GM12875 (cell line): Measurements from ENCODE around the gene COL4A1.

Experiments used
- H3K4me3 ChIP-seq: one replicate; pipeline ENCODE4 v1.5.1; 2011; ENCODE audit warnings: low read depth, low read length, control low read depth
- TF ChIP-seq, protein P1 (sequence below): IDR thresholded peaks from 2 replicates; pipeline ENCODE4 v1.5.1; 2011; ENCODE audit warnings: low read depth, mild to moderate bottlenecking, control low read depth, inconsistent platforms, low read length, moderate library complexity, borderline replicate concordance; ENCODE audit not compliant: insufficient read depth

Gene COL4A1

DNA sequence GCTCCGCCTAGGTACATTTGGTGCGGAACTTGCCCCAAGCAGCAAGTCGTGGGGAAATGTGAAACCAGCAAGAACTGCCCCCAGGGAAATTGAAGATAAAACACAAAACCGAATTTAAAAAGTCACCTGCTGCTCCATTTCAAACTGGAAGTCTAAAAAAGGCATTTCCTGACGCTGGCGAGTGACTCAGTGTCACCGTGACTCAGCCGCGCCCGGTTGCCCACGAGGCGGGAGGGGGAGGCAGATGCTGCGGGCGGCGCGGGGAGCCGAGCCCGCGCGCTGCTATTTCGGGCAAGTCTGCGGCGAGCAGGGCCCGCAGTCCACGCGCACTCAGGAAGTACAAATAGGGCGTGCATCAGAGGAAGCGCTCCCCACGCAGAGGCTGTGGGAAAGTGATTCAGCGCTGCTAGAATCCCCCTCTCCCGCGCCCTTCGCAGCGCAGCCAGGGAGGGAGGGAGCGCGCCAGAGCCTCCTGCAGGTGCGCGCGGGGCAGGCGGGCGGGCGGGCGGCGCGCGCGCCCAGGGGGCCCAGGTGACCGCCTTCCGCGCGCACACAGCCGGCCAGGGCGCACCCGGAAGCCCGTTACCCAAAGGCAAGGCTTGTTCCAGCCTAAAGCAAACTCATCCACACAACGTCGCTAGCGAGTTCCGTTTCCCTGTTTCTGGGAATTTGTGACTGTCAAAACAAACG is 168.8 kb downstream of the COL4A1 start:
- TF ChIP-seq, protein P1, sequence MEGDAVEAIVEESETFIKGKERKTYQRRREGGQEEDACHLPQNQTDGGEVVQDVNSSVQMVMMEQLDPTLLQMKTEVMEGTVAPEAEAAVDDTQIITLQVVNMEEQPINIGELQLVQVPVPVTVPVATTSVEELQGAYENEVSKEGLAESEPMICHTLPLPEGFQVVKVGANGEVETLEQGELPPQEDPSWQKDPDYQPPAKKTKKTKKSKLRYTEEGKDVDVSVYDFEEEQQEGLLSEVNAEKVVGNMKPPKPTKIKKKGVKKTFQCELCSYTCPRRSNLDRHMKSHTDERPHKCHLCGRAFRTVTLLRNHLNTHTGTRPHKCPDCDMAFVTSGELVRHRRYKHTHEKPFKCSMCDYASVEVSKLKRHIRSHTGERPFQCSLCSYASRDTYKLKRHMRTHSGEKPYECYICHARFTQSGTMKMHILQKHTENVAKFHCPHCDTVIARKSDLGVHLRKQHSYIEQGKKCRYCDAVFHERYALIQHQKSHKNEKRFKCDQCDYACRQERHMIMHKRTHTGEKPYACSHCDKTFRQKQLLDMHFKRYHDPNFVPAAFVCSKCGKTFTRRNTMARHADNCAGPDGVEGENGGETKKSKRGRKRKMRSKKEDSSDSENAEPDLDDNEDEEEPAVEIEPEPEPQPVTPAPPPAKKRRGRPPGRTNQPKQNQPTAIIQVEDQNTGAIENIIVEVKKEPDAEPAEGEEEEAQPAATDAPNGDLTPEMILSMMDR: 0 out of 2 replicates have a peak, but pooled peaks have one; percentile 3
- peak overlapping the region; percentile 54 for H3K4me3 ChIP-seq

DNA sequence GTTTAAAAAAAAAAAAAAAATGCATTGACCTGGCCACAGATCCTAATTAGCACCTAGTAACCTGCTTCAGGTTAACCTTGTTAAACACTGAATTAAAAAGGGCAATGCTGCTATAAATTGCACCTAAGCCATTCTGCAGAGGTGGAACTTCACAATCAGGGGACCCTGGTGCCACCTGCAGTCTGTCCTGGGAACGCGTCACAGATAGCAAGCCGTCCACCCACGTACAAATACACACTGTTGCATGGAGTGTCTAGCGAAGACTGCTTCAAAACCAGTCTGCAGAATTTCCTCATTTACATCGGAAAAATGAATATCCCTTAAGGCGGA is 169.3 kb downstream of the COL4A1 start:
- TF ChIP-seq, protein P1: peak; percentile 50; the same call in 1 of the 2 replicates
- peak overlapping the region; percentile 54 for H3K4me3 ChIP-seq

DNA sequence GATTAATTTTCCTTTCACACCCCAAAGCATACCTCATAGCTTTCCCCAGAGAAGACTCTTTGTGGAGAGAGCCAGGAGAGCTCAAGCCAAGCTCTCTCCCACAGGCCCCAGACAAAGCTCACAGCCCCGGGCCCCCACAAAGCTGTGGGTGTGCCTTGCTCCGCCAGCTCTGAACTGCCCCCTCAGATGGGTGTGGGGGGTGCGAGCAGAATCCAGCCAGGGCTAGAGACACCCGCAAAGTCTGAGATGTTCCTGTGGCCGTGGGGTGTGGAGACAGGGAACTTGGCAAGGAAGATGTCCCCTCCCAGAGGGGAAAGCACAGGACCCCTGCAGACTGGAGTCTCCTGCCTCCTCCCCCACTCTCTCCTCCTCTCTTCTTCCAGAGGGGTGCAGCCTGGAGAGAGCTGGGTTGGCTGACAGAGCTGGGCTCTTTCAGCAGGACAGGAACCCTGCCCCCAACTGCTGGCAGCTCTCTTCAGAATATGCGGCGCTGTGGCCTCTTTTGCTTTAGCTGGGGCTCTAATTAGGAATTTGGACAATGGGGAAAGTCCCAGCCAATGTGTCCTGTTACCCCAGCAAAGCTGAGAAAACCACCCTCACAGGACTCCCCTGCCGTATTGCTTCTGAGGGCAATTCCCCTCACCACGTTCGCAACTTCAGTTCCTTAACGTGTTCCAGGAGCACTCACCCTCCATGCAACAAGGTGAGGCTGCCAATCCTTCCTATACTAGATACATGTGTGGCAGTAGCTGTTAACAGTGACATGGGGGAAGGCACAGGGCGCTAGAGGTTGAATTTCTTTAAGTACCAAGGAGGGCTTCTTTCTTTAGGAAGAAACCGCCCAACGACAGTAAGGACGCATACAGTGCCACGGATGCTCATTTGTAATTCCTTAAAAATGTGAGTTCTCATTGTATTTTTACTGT is 170.0 kb downstream of the COL4A1 start:
- TF ChIP-seq, protein P1: no peak
- H3K4me3 ChIP-seq: no peak overlapping the region

DNA sequence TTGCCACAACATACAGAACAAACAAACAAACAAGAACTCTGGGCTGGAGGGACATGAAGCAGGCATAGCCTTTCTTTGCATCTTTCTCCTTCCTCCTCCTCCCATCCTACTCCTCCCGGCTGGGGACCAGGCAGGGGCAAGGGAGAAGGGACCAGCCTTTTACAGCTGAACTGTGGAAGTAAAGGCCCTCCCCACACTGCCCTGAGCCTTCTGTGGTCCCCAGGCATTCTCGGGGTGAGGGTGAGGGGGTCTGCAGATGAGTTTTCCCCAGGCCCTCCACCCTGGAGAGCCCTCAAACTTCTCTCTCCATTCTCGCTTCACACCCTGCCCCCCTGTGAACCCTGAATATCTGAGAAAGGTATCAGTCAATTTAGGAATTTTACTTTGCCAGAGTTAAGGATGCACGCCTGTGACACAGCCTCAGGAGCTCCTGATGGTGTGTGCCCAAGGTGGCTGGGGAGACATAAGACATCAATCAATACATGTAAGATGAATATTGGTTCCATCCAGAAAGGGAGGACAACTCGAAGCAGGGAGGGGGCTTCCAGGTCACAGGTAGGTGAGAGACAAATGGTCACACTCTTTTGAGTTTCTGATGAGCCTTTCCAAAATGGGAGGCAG is 170.9 kb downstream of the COL4A1 start:
- H3K4me3 ChIP-seq: no peak overlapping the region
- TF ChIP-seq, protein P1: no peak

DNA sequence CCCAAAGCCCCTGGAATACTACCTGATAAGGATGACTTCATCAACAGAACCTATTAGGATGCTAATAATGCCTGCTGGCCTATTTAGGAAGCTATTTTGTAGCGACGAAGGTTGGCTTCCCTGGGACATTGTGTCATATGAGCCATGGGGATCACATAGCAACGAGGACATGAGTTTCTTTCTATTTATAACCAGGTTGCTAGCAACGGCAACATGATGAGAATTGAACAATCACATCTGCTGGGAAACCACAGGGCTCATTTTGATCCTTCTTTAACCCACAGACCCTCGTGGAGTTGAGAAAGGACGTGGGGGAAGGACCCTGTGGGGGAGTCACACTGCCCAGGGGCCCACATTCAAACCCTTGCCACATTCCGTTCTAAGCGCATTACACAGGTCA is 172.2 kb downstream of the COL4A1 start:
- H3K4me3 ChIP-seq: no peak overlapping the region
- TF ChIP-seq, protein P1: no peak

DNA sequence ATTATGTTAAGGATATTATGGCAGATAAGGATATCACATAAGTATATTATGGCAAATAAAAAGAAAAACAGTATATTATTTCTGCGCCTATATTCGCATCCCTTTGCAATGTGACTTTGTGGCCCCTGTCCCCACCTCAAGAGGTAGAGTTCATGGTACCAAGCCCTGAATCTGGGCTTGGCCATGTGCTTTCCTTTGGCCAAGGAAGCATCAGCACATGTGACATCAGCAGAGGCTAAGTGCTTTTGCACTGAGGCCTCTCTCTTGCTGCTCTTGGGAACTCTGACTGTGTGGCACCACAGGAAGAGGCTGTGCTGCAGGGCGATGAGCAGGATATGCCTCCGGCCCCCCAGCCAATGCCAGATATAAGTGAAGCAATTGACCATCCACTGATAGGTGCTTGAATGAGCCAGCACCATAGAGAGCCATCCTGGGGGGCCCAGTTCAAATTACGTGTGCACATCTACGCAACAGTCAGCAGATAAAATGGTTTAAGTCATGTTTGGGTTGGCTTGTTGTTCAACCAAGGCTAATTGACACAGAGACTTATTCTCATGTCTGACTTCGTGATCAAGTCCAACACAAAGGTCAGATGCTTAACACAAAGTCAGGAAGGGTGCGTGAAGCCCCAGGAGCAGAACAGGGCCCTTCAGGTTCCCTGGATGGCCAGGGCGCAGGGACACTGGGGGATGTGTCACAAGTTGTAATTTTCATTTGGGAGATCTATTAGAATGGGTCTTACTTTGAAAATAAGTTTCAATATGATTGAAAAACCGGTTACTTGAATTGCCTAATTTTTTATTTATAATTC is 173.3 kb downstream of the COL4A1 start:
- H3K4me3 ChIP-seq: no peak overlapping the region
- TF ChIP-seq, protein P1: no peak
